K562 (cell line): ENCODE data around the gene ATMIN. TPM values are rescaled to one million over a fixed set of nuclear protein-coding genes. Genes with fewer than 3 reads are reported as not detected.

Experiments
- CAMTA2 ChIP-seq: fragments of 250-450 bp; sonication (Bioruptor Pico); conservative IDR thresholded peaks from 2 replicates; pipeline ENCODE4 v1.5.1; 2022
- HDAC1 ChIP-seq, 2 experiments: fragments of 450-650 bp; IDR thresholded peaks; 2 replicates each; pipeline ENCODE4 v1.6.1; 2016 to 2017; ENCODE audit warnings: inconsistent platforms in 1 of 2, mild to moderate bottlenecking in 1 of 2, moderate library complexity in 1 of 2
- KAT2B ChIP-seq: IDR thresholded peaks from one replicate; pipeline ENCODE4 v1.6.1; 2012; ENCODE audit warnings: low read depth, mild to moderate bottlenecking, control low read depth, inconsistent platforms, low read length, moderate library complexity
- MTA3 ChIP-seq: fragments of 450-650 bp; formaldehyde crosslinking; IDR thresholded peaks from 2 replicates; pipeline ENCODE4 v1.6.1; 2017; ENCODE audit warnings: mild to moderate bottlenecking, borderline replicate concordance
- POLR2H ChIP-seq: IDR thresholded peaks from 2 replicates; pipeline ENCODE4 v1.6.1; 2016; ENCODE audit warnings: missing genetic modification characterization, low read depth, mild to moderate bottlenecking, control low read depth, missing compliant biosample characterization, moderate library complexity
- PRMT5 ChIP-seq: sonication (generic); formaldehyde crosslinking; IDR thresholded peaks from 2 replicates; pipeline ENCODE4 v1.5.0; 2020; ENCODE audit warnings: missing genetic modification reagents
- RBM25 ChIP-seq: fragments of 200-400 bp; formaldehyde crosslinking; IDR thresholded peaks from 2 replicates; pipeline ENCODE4 v1.6.1; 2018; ENCODE audit warnings: low read length, low read depth, moderate library complexity; ENCODE audit not compliant: severe bottlenecking
- ZEB2 ChIP-seq: fragments of 450-650 bp; IDR thresholded peaks from 2 replicates; pipeline ENCODE4 v1.6.1; 2016
- ZNF224 ChIP-seq: sonication (generic); formaldehyde crosslinking; IDR thresholded peaks from 2 replicates; pipeline ENCODE4 v1.8.0; 2022; ENCODE audit warnings: mild to moderate bottlenecking, missing genetic modification reagents
- ZNF24 ChIP-seq: fragments of 450-650 bp; IDR thresholded peaks from 2 replicates; pipeline ENCODE4 v1.6.1; 2016
- ZNF507 ChIP-seq: conservative IDR thresholded peaks from 2 replicates; pipeline ENCODE4 v1.6.1; 2017; ENCODE audit warnings: missing genetic modification characterization, missing compliant biosample characterization
- polyA plus RNA-seq, 8 experiments: library from polyadenylated mRNA; depleted of rRNA in 4 of 8; stranded (reverse) in 5 of 8; unstranded in 3 of 8; fragments of >200 nt; fragmentation: Nextera tagmentation in 2 of 8; fragmentation: Illumina TruSeq in 1 of 8; extraction: Ambion mirVana in 2 of 8; extraction: Trizol in 1 of 8; gene quantifications; 2 replicates each; pipeline versions ENCODE4 v1.2.1 to v1.2.3, GENCODE V29; 2011 to 2014; ENCODE audit warnings: inconsistent platforms in 1 of 8, missing spikeins in 1 of 8
- total RNA-seq, 7 experiments: library from RNA; depleted of rRNA in 6 of 7; stranded (reverse); fragments of >200 nt in 6 of 7; fragmentation: Illumina TruSeq in 2 of 7; extraction: Trizol in 2 of 7; gene quantifications; 2 replicates each; pipeline versions ENCODE4 v1.2.1 to v1.2.3, GENCODE V29; 2011 to 2021; ENCODE audit warnings: low replicate concordance in 1 of 7
- TF ChIP-seq, protein P1 (sequence below): fragments of 250-450 bp; sonication (Bioruptor Pico); IDR thresholded peaks from 2 replicates; pipeline ENCODE4 v1.5.0; 2021; ENCODE audit warnings: mild to moderate bottlenecking, moderate library complexity
- TF ChIP-seq, protein P2 (sequence below): IDR thresholded peaks from 3 replicates; pipeline ENCODE4 v1.6.1; 2011; ENCODE audit warnings: borderline replicate concordance, mild to moderate bottlenecking, moderate library complexity; ENCODE audit not compliant: insufficient read length; ENCODE audit errors: extremely low read depth
- TF ChIP-seq, protein P3 (sequence below): sonication (generic); formaldehyde crosslinking; IDR thresholded peaks from 2 replicates; pipeline ENCODE4 v1.8.0; 2023; ENCODE audit warnings: mild to moderate bottlenecking, missing genetic modification reagents

The ATMIN gene
- total and polyA plus RNA-seq, 9 of the 15 experiments (the other 6 are each of a cell fraction or from before 2014, with no cell fraction given): 6.7 to 40.9 (median 23.4) TPM

DNA sequence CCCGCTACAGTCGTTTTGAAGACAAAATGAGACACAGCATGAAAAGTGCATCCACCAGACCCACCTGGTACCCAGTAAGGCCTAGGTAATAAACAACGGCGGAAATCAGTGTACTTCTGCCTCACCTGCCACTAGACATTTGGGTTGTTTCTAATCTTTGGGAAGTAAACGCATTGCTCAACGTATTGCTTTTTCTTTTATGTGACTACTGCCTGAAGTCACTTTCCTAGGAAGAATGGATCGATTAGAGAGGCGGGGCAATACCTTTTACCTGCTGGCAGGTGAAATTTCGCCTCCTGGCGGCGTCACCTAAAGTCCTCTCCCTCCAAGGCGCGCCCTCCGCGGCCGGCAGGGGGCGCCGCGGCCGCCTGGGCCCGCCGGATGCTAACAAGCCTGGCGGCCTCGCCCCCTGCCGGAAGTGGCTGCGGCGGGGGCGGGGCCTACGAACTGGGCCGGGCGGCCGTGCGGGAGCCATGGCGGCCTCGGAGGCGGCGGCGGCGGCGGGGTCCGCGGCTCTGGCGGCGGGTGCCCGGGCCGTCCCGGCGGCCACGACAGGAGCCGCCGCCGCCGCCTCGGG, at the start of gene ATMIN (continued):
- TF ChIP-seq POLR2H (tag) (no peak), PRMT5 (no peak), ZNF507 (tag) (no peak), RBM25 (peak; percentile 4), ZEB2 (peak; percentile 98), ZNF24 (peak; percentile 9; the same call in 1 of the 2 replicates), MTA3 (0 out of 2 replicates have a peak, but pooled peaks have one; percentile 43), KAT2B (peak; percentile 89), HDAC1 (IDR thresholded peaks at IDR 0.05) (peak in 1 of 2 experiments; percentile 25; a peak in 1 of 4 replicates), ZNF224 (no peak), CAMTA2 (CRISPR knock-in tag) (no peak)
- TF ChIP-seq, protein P1, sequence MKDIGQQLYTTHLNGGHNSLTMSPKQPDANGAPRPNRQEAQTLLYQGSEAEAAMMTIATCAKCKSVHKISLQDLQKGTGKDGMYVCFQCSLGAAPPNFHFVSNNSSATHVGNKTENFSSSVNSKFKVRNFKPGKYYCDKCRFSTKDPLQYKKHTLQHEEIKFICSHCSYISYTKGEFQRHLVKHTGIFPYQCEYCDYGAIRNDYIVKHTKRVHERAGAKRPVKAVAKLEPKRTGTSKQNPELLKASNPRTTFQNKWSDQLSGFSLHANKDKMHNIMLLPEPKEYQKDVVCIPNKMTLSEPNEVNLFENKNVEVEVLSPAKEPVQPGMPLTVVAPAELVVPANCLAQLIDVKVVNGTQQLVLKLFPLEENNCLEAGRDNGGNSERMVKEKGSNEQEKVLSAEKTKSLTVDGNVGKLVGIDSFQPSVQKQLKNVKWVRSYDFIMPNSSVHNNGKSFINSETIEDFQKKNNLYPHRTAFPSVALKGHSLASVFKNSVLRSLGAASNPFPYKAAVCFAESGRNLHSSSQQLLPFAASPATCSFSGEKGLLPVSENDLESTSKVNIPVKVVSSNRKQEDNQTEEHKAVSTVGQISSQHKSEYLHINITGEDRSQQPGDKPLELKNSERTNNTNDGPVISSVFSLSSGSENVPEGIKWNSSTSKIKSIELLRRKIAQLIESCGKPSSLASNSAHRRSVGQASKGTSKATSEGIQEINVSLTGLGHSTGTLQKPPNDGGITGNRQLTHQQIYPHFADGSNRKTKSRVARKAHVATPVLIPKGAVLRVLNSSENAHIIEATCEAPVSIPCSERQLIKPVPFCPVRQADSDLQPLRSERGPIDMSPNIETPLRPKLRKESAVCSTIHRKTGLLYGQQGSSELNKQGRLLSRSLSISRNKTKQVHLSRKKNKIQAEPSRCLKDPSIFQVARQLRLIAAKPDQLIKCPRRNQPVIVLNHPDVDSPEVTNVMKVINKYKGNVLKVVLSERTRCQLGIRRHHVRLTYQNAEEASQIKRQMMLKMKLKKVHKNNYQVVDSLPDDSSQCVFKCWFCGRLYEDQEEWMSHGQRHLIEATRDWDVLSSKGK (CRISPR knock-in tag): no peak
- TF ChIP-seq, protein P2, sequence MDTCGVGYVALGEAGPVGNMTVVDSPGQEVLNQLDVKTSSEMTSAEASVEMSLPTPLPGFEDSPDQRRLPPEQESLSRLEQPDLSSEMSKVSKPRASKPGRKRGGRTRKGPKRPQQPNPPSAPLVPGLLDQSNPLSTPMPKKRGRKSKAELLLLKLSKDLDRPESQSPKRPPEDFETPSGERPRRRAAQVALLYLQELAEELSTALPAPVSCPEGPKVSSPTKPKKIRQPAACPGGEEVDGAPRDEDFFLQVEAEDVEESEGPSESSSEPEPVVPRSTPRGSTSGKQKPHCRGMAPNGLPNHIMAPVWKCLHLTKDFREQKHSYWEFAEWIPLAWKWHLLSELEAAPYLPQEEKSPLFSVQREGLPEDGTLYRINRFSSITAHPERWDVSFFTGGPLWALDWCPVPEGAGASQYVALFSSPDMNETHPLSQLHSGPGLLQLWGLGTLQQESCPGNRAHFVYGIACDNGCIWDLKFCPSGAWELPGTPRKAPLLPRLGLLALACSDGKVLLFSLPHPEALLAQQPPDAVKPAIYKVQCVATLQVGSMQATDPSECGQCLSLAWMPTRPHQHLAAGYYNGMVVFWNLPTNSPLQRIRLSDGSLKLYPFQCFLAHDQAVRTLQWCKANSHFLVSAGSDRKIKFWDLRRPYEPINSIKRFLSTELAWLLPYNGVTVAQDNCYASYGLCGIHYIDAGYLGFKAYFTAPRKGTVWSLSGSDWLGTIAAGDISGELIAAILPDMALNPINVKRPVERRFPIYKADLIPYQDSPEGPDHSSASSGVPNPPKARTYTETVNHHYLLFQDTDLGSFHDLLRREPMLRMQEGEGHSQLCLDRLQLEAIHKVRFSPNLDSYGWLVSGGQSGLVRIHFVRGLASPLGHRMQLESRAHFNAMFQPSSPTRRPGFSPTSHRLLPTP: no peak
- TF ChIP-seq, protein P3, sequence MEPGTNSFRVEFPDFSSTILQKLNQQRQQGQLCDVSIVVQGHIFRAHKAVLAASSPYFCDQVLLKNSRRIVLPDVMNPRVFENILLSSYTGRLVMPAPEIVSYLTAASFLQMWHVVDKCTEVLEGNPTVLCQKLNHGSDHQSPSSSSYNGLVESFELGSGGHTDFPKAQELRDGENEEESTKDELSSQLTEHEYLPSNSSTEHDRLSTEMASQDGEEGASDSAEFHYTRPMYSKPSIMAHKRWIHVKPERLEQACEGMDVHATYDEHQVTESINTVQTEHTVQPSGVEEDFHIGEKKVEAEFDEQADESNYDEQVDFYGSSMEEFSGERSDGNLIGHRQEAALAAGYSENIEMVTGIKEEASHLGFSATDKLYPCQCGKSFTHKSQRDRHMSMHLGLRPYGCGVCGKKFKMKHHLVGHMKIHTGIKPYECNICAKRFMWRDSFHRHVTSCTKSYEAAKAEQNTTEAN (CRISPR knock-in tag): no peak
